Measurements from ENCODE around the gene CRYBG1. TPM values are rescaled to one million over a fixed set of nuclear protein-coding genes. Genes with fewer than 3 reads are reported as not detected.

CRYBG1 gene
- total RNA-seq, 1 experiment from 2014 or later = 10.1 TPM

DNA sequence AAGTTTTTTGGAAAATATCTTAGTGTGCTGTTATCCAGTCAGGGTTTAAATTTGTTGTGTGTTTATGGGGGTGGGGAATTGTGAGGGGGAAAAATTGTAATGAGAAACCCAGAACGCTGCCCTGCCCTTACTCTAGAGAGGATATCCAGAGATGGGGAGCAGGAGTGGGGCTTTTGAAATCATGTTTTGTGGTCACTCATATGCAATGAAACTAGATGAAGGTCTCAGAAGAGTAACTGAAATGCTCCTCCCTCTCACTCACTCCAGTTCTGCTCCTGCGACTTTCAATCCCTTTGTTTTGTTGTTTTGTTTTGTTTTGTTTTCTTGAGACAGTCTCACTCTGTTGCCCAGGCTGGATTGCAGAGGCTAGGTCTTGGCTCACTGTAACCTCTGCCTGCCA lies 100.0 kb downstream of the CRYBG1 start:
- Mint-ChIP-seq H3K4me1 (peaks cover 28% of the 10 kb centered on the region), H3K27me3 (ENCODE audit: low read depth) (peaks cover 31% of the 10 kb centered on the region), H3K9me3 (no peaks in the 10 kb centered on the region), H3K4me3 (no peak overlapping the region), H3K27ac (no peak overlapping the region), H3K36me3 (no peaks in the 10 kb centered on the region)
- ChIA-PET POLR2A (no interaction called here), CTCF (interaction anchor here (0.5 to 1.4 kb wide), 2 partner anchors 49 to 154 kb away, joined by 3 read pairs; no protein-coding TSS in a partner anchor)
- TF ChIP-seq FOXP1 (CRISPR knock-in tag; IDR thresholded peaks at IDR 0.05; ENCODE audit: borderline replicate concordance) (no peak), JUN (CRISPR knock-in tag; IDR thresholded peaks at IDR 0.05) (no peak), NFYB (CRISPR knock-in tag; conservative IDR thresholded peaks at IDR 0.05; ENCODE audit: low read depth) (no peak), GTF2I (CRISPR knock-in tag; conservative IDR thresholded peaks at IDR 0.05) (no peak), ZNF263 (CRISPR knock-in tag; IDR thresholded peaks at IDR 0.05; ENCODE audit: low read depth) (no peak)
- TF ChIP-seq, protein P1, sequence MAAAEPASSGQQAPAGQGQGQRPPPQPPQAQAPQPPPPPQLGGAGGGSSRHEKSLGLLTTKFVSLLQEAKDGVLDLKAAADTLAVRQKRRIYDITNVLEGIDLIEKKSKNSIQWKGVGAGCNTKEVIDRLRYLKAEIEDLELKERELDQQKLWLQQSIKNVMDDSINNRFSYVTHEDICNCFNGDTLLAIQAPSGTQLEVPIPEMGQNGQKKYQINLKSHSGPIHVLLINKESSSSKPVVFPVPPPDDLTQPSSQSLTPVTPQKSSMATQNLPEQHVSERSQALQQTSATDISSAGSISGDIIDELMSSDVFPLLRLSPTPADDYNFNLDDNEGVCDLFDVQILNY (CRISPR knock-in tag; IDR thresholded peaks at IDR 0.05) = no peak
- TF ChIP-seq, protein P2, sequence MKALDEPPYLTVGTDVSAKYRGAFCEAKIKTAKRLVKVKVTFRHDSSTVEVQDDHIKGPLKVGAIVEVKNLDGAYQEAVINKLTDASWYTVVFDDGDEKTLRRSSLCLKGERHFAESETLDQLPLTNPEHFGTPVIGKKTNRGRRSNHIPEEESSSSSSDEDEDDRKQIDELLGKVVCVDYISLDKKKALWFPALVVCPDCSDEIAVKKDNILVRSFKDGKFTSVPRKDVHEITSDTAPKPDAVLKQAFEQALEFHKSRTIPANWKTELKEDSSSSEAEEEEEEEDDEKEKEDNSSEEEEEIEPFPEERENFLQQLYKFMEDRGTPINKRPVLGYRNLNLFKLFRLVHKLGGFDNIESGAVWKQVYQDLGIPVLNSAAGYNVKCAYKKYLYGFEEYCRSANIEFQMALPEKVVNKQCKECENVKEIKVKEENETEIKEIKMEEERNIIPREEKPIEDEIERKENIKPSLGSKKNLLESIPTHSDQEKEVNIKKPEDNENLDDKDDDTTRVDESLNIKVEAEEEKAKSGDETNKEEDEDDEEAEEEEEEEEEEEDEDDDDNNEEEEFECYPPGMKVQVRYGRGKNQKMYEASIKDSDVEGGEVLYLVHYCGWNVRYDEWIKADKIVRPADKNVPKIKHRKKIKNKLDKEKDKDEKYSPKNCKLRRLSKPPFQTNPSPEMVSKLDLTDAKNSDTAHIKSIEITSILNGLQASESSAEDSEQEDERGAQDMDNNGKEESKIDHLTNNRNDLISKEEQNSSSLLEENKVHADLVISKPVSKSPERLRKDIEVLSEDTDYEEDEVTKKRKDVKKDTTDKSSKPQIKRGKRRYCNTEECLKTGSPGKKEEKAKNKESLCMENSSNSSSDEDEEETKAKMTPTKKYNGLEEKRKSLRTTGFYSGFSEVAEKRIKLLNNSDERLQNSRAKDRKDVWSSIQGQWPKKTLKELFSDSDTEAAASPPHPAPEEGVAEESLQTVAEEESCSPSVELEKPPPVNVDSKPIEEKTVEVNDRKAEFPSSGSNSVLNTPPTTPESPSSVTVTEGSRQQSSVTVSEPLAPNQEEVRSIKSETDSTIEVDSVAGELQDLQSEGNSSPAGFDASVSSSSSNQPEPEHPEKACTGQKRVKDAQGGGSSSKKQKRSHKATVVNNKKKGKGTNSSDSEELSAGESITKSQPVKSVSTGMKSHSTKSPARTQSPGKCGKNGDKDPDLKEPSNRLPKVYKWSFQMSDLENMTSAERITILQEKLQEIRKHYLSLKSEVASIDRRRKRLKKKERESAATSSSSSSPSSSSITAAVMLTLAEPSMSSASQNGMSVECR (CRISPR knock-in tag; IDR thresholded peaks at IDR 0.05; ENCODE audit: borderline replicate concordance) = no peak
- TF ChIP-seq, protein P3, sequence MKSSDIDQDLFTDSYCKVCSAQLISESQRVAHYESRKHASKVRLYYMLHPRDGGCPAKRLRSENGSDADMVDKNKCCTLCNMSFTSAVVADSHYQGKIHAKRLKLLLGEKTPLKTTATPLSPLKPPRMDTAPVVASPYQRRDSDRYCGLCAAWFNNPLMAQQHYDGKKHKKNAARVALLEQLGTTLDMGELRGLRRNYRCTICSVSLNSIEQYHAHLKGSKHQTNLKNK (CRISPR knock-in tag; IDR thresholded peaks at IDR 0.05) = no peak
- TF ChIP-seq, protein P4, sequence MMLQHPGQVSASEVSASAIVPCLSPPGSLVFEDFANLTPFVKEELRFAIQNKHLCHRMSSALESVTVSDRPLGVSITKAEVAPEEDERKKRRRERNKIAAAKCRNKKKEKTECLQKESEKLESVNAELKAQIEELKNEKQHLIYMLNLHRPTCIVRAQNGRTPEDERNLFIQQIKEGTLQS (CRISPR knock-in tag; conservative IDR thresholded peaks at IDR 0.05) = no peak
- ATAC-seq (no peak), DNase-seq (ENCODE audit: low spot score) (no peak)

DNA sequence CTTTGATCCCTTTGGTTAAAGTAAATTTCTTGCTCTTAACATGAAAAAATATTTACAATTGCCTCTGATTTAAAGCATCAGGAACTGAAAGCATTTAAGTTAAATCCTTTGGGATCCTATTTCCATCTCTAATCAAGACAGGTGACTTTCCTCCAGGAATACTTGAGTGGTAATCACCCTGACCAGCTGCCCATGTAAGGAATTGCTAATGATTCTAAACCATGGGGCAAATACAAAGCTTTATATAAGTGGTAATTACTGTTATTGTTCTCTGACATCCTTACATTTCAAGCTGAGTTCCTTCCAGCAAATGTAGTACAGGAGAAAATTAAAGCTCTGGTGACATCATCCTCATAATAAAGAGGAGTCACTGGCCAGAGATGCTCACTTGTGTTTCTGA lies 100.6 kb downstream of the CRYBG1 start:
- CTCF ChIA-PET = interaction anchor here (0.5 to 1.4 kb wide), 4 partner anchors 49 to 518 kb away, joined by 3 read pairs; no protein-coding TSS in a partner anchor

More for the DNA sequence above, 100.6 kb downstream of the CRYBG1 start:
- TF ChIP-seq KAT7 (CRISPR knock-in tag; IDR thresholded peaks at IDR 0.05; ENCODE audit: borderline replicate concordance) (no peak), NR3C1 (CRISPR knock-in tag; conservative IDR thresholded peaks at IDR 0.05; ENCODE audit: low read depth) (no peak), SMAD4 (CRISPR knock-in tag; IDR thresholded peaks at IDR 0.05) (no peak), FOXJ3 (CRISPR knock-in tag; IDR thresholded peaks at IDR 0.05; ENCODE audit: borderline replicate concordance) (no peak), OVOL2 (CRISPR knock-in tag; IDR thresholded peaks at IDR 0.05; ENCODE audit: borderline replicate concordance) (no peak), GTF2I (CRISPR knock-in tag; conservative IDR thresholded peaks at IDR 0.05) (no peak), ZNF671 (CRISPR knock-in tag; IDR thresholded peaks at IDR 0.05) (no peak)
- TF ChIP-seq, protein P5, sequence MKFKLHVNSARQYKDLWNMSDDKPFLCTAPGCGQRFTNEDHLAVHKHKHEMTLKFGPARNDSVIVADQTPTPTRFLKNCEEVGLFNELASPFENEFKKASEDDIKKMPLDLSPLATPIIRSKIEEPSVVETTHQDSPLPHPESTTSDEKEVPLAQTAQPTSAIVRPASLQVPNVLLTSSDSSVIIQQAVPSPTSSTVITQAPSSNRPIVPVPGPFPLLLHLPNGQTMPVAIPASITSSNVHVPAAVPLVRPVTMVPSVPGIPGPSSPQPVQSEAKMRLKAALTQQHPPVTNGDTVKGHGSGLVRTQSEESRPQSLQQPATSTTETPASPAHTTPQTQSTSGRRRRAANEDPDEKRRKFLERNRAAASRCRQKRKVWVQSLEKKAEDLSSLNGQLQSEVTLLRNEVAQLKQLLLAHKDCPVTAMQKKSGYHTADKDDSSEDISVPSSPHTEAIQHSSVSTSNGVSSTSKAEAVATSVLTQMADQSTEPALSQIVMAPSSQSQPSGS (CRISPR knock-in tag; IDR thresholded peaks at IDR 0.05; ENCODE audit: borderline replicate concordance, low read depth) = no peak
- TF ChIP-seq, protein P6, sequence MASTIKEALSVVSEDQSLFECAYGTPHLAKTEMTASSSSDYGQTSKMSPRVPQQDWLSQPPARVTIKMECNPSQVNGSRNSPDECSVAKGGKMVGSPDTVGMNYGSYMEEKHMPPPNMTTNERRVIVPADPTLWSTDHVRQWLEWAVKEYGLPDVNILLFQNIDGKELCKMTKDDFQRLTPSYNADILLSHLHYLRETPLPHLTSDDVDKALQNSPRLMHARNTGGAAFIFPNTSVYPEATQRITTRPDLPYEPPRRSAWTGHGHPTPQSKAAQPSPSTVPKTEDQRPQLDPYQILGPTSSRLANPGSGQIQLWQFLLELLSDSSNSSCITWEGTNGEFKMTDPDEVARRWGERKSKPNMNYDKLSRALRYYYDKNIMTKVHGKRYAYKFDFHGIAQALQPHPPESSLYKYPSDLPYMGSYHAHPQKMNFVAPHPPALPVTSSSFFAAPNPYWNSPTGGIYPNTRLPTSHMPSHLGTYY (CRISPR knock-in tag; IDR thresholded peaks at IDR 0.05) = no peak
- TF ChIP-seq, protein P7, sequence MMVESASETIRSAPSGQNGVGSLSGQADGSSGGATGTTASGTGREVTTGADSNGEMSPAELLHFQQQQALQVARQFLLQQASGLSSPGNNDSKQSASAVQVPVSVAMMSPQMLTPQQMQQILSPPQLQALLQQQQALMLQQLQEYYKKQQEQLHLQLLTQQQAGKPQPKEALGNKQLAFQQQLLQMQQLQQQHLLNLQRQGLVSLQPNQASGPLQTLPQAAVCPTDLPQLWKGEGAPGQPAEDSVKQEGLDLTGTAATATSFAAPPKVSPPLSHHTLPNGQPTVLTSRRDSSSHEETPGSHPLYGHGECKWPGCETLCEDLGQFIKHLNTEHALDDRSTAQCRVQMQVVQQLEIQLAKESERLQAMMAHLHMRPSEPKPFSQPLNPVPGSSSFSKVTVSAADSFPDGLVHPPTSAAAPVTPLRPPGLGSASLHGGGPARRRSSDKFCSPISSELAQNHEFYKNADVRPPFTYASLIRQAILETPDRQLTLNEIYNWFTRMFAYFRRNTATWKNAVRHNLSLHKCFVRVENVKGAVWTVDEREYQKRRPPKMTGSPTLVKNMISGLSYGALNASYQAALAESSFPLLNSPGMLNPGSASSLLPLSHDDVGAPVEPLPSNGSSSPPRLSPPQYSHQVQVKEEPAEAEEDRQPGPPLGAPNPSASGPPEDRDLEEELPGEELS (CRISPR knock-in tag; IDR thresholded peaks at IDR 0.05) = no peak
- DNase-seq (ENCODE audit: low spot score) (no peak), ATAC-seq (peak; percentile 50; the same call in 1 of the 2 replicates)
- Mint-ChIP-seq H3K4me3 (no peak overlapping the region), H3K27ac (no peak overlapping the region), H3K27me3 (ENCODE audit: low read depth) (peaks cover 31% of the 10 kb centered on the region), H3K9me3 (no peaks in the 10 kb centered on the region), H3K4me1 (peaks cover 30% of the 10 kb centered on the region), H3K36me3 (no peaks in the 10 kb centered on the region)
- POLR2A ChIA-PET = no interaction called here

All from WTC11 (cell line).